Putamen (tissue), 1 donor: Measurements from ENCODE around the gene TAB2.

Experiments
- DNase-seq: peaks from one replicate; pipeline ENCODE4 v3.0.0-alpha.2; 2016; ENCODE audit warnings: low spot score

The TAB2 gene

GRCh38 chr6:149419696-149420404 is 102.3 kb downstream of the TAB2 start:
- DNase-seq = no peak

- DNase-seq = no peak
Measured at GRCh38 chr6:149421132-149421531, 103.6 kb downstream of the TAB2 start.

- DNase-seq = no peak
Measured at GRCh38 chr6:149422581-149422980, 105.1 kb downstream of the TAB2 start.

- DNase-seq = no peak
Measured at GRCh38 chr6:149423964-149424440, 106.5 kb downstream of the TAB2 start.

GRCh38 chr6:149425224-149425623 is 107.7 kb downstream of the TAB2 start:
- no peak for DNase-seq

GRCh38 chr6:149425754-149426153 is 108.2 kb downstream of the TAB2 start:
- DNase-seq = no peak

- no peak for DNase-seq
Measured at GRCh38 chr6:149428606-149429005, 111.1 kb downstream of the TAB2 start.

GRCh38 chr6:149429427-149430360 is 112.2 kb downstream of the TAB2 start:
- DNase-seq = no peak

- DNase-seq = peak; percentile 83
Measured at GRCh38 chr6:149431905-149432775, 114.6 kb downstream of the TAB2 start.

GRCh38 chr6:149433405-149433804 is 115.9 kb downstream of the TAB2 start:
- no peak for DNase-seq

GRCh38 chr6:149433881-149434280 is 116.4 kb downstream of the TAB2 start:
- DNase-seq = no peak

GRCh38 chr6:149435919-149436586 is 118.5 kb downstream of the TAB2 start:
- DNase-seq = no peak

GRCh38 chr6:149436647-149437046 is 119.1 kb downstream of the TAB2 start:
- DNase-seq = no peak

- no peak for DNase-seq
Measured at GRCh38 chr6:149437212-149437611, 119.7 kb downstream of the TAB2 start.

GRCh38 chr6:149438855-149439254 is 121.3 kb downstream of the TAB2 start:
- DNase-seq = no peak

- no peak for DNase-seq
Measured at GRCh38 chr6:149439626-149440025, 122.1 kb downstream of the TAB2 start.

- no peak for DNase-seq
Measured at GRCh38 chr6:149440735-149441671, 123.5 kb downstream of the TAB2 start.

- DNase-seq = no peak
Measured at GRCh38 chr6:149441740-149442139, 124.2 kb downstream of the TAB2 start.

- no peak for DNase-seq
Measured at GRCh38 chr6:149443411-149444181, 126.1 kb downstream of the TAB2 start.
